ENCODE measurements around the gene PTPRK.

GRCh38 chr6:127956956-127957355 is 563.4 kb downstream of the PTPRK start:
- TF ChIP-seq FOXM1 (IDR thresholded peaks at IDR 0.05; ENCODE audit: borderline replicate concordance), result no peak
- TF ChIP-seq SUZ12 (IDR thresholded peaks at IDR 0.05), result no peak

All from HEK293T (cell line).